Ascending aorta (tissue), 2 donors: Measurements from ENCODE around the gene FPR1. TPM values are rescaled to one million over a fixed set of nuclear protein-coding genes. Genes with fewer than 3 reads are reported as not detected.

Experiments used
- DNase-seq, 2 donors: peaks; one replicate each; pipeline ENCODE4 v3.0.0-alpha.2; 2019; ENCODE audit warnings: low spot score in 2 of 2
- H3K27ac ChIP-seq, 2 donors: fragments of 200-600 bp; sonication (generic); one replicate each; pipeline ENCODE4 v1.5.1; 2016 to 2017; ENCODE audit warnings: mild to moderate bottlenecking in 1 of 2
- H3K27me3 ChIP-seq: fragments of 200-600 bp; sonication (generic); one replicate; pipeline ENCODE4 v1.5.1; 2017
- H3K36me3 ChIP-seq, 2 donors: fragments of 200-600 bp; sonication (generic); one replicate each; pipeline ENCODE4 v1.5.1; 2016
- H3K4me1 ChIP-seq, 2 donors: fragments of 200-600 bp; sonication (generic); one replicate each; pipeline ENCODE4 v1.5.1; 2016 to 2017; ENCODE audit warnings: mild to moderate bottlenecking in 1 of 2
- H3K4me3 ChIP-seq, 2 donors: fragments of 200-600 bp; sonication (generic); one replicate each; pipeline ENCODE4 v1.5.1; 2016 to 2017; ENCODE audit warnings: mild to moderate bottlenecking in 1 of 2
- H3K9me3 ChIP-seq, 2 donors: fragments of 200-600 bp; sonication (generic); one replicate each; pipeline ENCODE4 v1.5.1; 2016
- CTCF ChIP-seq, 3 experiments: fragments of 200-600 bp in 2 of 3; fragments of 450-650 bp in 1 of 3; sonication (generic) in 2 of 3; IDR thresholded peaks; one replicate each; pipeline ENCODE4 v1.5.1; 2016 to 2019; ENCODE audit warnings: antibody characterized with exemption in 3 of 3, mild to moderate bottlenecking in 1 of 3, moderate library complexity in 1 of 3
- intact Hi-C: fragments of 100-400 bp; cut with DNase I; formaldehyde crosslinking; loops from one replicate; pipeline ENCODE4 v1.15.1; 2023
- total RNA-seq: library from RNA; depleted of rRNA; stranded (reverse); fragments of >200 nt; gene quantifications from one replicate; pipeline ENCODE4 v1.1.0, GENCODE V29; 2016

The FPR1 gene
- total RNA-seq, 1 donor from 2014 or later, result 7.9 TPM

DNA sequence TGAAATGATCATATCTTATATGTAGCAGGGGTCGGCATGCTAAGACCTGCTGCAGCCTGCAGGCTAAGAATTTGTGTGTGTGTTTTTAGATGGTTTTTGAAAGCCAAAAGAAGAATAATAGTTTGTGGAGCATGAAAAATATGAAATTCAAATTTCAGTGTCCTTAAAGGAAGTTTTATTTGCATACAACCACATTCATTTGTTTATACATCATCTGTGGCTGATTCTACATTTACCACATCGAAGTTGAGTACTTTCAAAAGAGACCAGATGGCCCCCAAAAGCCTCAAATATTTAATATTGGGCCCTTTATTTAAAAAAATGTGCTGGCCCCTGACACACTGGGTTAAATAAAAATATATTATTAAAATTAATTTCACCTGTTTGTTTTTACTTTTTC, 29.2 kb downstream of the FPR1 start:
- DNase-seq, result no peak
- no peak overlapping the region for H3K4me3 ChIP-seq
- no peaks in the 10 kb centered on the region for H3K27me3 ChIP-seq
- H3K4me1 ChIP-seq, result peaks cover 0 to 3% of the 10 kb centered on the region in 2 donors
- H3K27ac ChIP-seq, result no peak overlapping the region
- no peaks in the 10 kb centered on the region for H3K36me3 ChIP-seq
- no peak for TF ChIP-seq CTCF (IDR thresholded peaks at IDR 0.05)
- intact Hi-C loops, result no loop called here
- no peaks in the 10 kb centered on the region for H3K9me3 ChIP-seq

- Histone ChIP-seq H3K27me3 (no peaks in the 10 kb centered on the region), H3K4me3 (no peak overlapping the region), H3K9me3 (no peaks in the 10 kb centered on the region), H3K27ac (no peak overlapping the region), H3K36me3 (no peaks in the 10 kb centered on the region), H3K4me1 (peaks cover 0 to 3% of the 10 kb centered on the region in 2 donors)
- intact Hi-C loops, result no loop called here
- DNase-seq, result no peak
- TF ChIP-seq CTCF (IDR thresholded peaks at IDR 0.05), result no peak
These were observed 29.8 kb downstream of the FPR1 start for GRCh38 chr19:51721905-51722304.

GRCh38 chr19:51719251-51719988, 32.3 kb downstream of the FPR1 start:
- intact Hi-C loops, result loop anchor here (5.0 kb wide), 1 partner anchor 37 kb away; no protein-coding TSS in a partner anchor
- no peak for DNase-seq
- Histone ChIP-seq H3K36me3 (no peaks in the 10 kb centered on the region), H3K9me3 (no peaks in the 10 kb centered on the region), H3K4me3 (peak overlapping the region; percentile 9 to 38), H3K27me3 (no peaks in the 10 kb centered on the region), H3K4me1 (peaks cover 0 to 3% of the 10 kb centered on the region in 2 donors), H3K27ac (no peak overlapping the region)
- no peak for TF ChIP-seq CTCF (IDR thresholded peaks at IDR 0.05)

- no peak for TF ChIP-seq CTCF (IDR thresholded peaks at IDR 0.05)
- Histone ChIP-seq H3K27me3 (no peaks in the 10 kb centered on the region), H3K9me3 (no peaks in the 10 kb centered on the region), H3K27ac (no peak overlapping the region), H3K4me1 (peaks cover 0 to 3% of the 10 kb centered on the region in 2 donors), H3K4me3 (no peak overlapping the region), H3K36me3 (no peaks in the 10 kb centered on the region)
- intact Hi-C loops, result loop anchor here (5.0 kb wide), 1 partner anchor 35 kb away; no protein-coding TSS in a partner anchor
- DNase-seq, result peak in 1 of 2 donors; percentile 42
These were observed 34.8 kb downstream of the FPR1 start for GRCh38 chr19:51716925-51717324.

DNA sequence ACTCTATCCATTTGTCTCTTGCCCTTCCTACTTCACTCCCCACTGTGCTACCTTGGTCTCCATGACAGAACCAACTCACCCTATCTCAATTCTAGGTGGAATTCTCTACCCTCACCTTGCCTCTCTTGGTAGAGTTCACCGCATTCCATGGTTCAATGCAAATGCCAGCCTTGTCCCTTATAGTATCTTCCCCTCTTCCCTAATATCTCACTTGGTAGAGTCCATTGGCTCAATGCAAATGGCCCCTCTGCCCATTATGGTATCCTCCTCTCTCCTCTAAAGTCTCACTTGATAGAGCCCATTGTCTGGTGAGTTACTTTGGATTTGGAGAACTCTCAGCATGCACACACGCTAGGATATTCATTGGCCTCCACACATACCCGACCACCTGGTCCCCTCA, 35.8 kb downstream of the FPR1 start:
- no peak for TF ChIP-seq CTCF (IDR thresholded peaks at IDR 0.05)

More for the DNA sequence above, 35.8 kb downstream of the FPR1 start:
- Histone ChIP-seq H3K9me3 (no peaks in the 10 kb centered on the region), H3K36me3 (no peaks in the 10 kb centered on the region), H3K4me3 (no peak overlapping the region), H3K27ac (no peak overlapping the region), H3K4me1 (peaks cover 0 to 3% of the 10 kb centered on the region in 2 donors), H3K27me3 (no peaks in the 10 kb centered on the region)
- DNase-seq, result no peak
- intact Hi-C loops, result loop anchor here (5.0 kb wide), 1 partner anchor 34 kb away; no protein-coding TSS in a partner anchor
